ENCODE data around the gene TRIM5.
"Not testable (repeated sequence)": the region's sequence is repeated elsewhere in the genome, so short reads cannot be mapped to it uniquely, and the experiment has no call there.

TRIM5 gene, protein sequence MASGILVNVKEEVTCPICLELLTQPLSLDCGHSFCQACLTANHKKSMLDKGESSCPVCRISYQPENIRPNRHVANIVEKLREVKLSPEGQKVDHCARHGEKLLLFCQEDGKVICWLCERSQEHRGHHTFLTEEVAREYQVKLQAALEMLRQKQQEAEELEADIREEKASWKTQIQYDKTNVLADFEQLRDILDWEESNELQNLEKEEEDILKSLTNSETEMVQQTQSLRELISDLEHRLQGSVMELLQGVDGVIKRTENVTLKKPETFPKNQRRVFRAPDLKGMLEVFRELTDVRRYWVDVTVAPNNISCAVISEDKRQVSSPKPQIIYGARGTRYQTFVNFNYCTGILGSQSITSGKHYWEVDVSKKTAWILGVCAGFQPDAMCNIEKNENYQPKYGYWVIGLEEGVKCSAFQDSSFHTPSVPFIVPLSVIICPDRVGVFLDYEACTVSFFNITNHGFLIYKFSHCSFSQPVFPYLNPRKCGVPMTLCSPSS

DNA sequence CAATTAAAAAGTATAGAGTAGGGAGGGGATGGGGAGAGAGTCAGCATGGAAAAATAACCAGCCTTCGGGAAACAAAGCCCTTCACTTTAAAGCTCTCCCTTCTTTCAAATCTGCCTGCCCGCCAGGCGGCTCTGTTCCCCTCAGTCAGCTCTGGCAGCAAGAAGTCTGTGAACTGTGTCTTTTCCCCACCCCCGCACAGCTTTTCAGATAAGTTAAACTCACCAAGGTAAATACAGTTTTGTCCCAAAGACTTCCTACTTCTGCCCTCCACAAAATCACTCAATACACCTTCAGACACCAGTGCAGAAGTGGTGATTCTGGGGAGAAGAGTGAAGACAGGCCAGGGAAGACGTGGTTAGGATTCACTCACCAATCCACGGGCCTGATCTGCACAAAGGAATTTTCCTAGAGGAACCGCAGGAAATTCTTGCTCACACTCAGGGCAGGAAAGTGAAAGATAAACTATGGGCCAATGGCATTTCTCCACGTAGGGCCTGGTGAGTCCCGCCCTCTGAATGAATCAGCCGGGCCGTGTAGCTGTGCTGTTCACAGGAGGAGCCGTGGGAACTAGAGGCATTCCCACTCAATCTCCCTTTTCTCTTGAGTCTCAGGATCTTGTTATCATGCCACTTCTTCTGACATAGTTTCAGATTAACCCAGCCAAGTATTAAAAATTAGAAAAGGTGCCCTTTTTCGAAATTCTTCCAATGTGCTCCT lies at the start of gene TRIM5:
TSS of gene TRIM5 (minus strand) at position 429 of the 717 bp plus-strand sequence. CDS start 4,897 bp downstream, outside the sequence.
- DNase-seq (ENCODE audit: low spot score) = peak; percentile 81

DNA sequence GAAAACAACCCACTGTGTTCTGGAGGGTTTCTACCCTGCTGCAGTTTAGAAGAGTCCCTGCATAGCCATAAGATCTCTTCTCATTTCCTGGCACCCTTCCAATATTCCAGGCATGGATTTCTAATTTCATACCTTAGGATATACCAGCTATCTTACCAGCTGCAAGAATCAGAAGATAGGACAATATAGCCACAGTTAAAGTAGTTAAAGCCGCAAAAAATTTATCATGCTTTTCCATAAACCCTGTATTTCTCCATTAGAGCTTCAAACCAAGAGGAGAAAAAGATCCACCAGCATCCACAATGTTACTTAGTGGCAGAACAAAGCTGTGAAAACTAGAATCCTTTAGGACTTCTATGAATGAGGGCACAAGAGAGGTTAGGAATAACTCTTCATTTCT lies 42.8 kb upstream of the TRIM5 start:
- no peak for DNase-seq (ENCODE audit: low spot score)

DNA sequence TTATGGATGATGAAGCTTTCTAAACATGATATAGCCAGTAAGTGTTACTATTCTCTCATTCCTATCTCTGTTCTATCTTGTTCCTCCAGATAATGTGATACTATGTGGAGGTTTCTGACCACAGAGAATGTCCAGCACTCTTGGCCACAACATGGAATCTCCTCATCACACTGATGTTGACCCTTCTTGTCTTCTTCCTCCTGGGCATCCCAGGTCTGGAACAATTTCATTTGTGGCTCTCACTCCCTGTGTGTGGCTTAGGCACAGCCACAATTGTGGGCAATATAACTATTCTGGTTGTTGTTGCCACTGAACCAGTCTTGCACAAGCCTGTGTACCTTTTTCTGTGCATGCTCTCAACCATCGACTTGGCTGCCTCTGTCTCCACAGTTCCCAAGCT lies 41.5 kb upstream of the TRIM5 start:
- no peak for DNase-seq (ENCODE audit: low spot score)

DNA sequence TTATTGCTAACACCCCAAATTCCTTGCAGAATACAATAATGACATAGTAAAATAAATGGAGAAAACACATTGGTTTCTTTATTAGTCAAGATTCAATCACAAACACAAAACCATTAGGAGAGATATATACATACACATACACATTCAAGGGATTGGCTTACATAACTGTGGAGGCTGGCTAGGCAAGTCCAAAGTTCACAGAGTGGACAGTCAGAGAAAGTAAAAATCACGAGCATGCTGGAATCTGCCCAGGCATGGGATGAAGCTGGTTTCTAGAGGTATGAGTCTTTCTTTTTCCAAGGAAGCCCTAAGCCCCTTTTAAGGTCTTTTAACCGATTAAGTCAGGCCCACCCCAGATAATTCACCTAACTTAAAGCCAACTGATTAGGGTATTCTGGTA lies 37.7 kb upstream of the TRIM5 start:
- DNase-seq (ENCODE audit: low spot score) = no peak

DNA sequence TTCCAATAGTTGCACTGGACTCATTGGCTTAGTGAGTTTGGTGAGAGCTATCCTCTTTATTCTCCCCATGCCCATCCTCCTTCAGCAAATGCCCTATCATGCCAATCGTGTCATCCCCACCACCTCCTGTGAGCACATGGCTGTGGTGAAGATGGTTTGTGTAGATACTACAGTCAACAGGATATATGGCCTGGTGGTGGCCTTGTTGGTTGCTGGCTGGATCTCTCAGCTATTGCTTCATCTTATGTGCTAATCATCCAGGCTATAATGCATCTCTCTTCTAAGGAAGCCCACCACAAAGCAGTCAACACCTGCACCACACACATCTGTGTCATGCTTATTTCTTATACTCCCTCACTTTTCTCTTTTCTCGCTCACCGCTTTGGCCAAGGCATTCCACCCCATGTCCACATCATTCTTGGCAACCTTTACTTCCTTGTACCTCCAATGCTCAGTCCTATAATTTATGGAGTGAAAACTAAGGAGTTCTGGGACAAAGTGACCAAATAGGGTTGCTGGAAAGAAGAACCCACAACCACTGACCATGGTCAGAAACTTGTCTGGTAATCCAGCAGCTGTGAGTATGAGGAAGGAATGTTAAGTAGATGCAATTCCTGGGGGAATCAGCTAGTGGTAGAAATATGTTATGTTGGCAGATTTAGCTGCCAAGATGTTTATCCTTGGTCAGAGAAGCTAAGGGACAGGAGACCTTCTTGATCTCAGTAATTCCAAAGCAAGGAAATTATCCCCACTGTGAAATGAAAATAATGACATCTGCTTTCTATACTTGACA lies 35.0 kb upstream of the TRIM5 start:
- no peak for DNase-seq (ENCODE audit: low spot score)

DNA sequence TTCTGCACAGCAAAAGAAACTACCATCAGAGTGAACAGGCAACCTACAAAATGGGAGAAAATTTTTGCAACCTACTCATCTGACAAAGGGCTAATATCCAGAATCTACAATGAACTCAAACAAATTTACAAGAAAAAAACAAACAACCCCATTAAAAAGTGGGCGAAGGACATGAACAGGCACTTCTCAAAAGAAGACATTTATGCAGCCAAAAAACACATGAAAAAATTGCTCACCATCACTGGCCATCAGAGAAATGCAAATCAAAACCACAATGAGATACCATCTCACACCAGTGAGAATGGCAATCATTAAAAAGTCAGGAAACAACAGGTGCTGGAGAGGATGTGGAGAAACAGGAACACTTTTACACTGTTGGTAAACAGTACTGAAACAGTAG lies 31.6 kb upstream of the TRIM5 start:
- not testable (repeated sequence) for DNase-seq (ENCODE audit: low spot score)

DNA sequence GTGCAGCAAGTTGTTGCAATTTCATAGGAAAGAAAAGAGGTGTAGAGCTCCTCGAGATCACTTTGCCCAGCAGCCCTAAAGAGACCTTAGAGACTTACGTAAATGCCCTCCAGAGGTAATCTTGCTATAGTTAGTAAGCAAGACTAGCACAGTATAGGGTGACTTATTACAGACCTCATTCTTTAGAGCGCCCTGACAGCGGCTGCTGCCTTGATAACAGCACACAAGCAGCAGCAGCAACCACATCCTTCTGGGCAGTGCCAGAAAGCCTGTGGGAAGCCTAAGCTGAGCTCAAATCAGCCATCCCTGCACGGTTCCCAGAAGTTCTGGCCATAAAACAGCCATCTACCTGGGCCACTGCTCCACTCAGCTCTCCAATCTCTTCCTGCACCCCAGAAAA lies 28.8 kb upstream of the TRIM5 start:
- no peak for DNase-seq (ENCODE audit: low spot score)

DNA sequence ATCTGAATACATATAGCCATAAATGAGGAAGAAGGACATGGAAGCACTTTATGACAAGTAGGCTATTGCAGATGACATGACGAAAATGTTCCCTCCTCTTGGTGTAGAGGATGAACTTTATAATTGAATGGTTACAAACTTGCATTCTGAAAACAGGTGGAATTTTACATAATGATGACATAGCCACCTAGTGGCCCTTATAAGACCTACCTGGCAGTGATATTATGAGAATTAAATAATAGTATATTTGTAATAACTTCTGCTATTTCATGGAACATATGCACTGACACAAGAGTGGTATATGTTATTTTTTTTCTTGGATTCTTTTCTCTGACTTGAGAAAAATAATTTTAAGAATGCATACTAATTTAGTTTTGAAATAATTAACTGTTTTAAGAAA lies 27.6 kb upstream of the TRIM5 start:
- peak; percentile 28 for DNase-seq (ENCODE audit: low spot score)

DNA sequence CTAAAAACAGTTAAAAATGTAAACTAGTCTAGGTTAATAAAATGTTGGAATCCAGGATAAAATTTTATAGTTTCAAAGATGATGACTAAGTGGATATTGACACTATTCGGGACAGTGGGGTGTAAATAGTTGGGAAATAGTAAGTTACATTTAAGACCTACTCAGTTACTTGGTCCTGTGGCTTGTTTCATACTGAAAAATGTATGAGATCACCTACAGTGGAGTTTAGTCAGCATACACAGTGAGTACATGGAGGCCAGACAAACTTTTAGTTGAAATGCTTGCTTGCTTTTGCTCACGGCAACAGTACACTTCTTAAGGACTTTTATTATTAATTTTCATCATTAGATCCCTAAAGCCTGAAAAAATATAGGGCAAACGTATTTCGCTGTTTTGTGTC lies 20.8 kb upstream of the TRIM5 start:
- no peak for DNase-seq (ENCODE audit: low spot score)

DNA sequence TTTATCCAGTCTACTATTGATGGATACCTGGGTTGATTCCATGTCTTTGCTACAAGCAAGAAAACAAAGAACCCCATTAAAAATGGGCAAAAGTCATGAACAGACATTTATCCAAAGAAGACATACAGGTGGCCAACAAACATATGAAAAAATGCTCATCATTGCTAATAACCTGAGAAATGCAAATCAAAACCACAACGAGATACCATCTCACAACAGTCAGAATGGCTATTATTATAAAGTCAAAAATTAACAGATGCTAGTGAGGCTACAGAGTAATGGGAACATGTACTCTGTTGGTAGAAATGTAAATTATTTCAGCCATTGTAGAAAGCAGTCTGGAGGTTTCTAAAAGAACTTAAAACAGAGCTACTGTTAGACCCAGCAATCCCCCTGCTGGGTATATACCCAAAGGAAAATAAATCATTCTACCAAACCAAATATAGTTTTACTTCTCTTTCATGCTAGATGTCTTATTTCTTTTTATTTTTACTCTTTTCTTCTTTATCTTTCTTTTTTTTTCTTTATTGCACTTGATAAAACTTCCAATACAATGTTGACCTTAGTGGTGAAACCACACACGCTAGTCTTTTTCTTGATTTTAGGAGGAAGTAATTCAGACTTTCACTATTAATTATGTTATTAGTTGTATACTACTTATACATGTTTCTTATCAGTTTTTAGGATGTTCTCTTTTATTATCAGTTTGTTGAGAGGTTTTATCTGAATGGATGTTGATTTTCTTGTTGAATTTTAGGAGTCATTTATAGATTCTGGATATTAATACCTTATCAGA lies 19.1 kb upstream of the TRIM5 start:
- DNase-seq (ENCODE audit: low spot score) = no peak

DNA sequence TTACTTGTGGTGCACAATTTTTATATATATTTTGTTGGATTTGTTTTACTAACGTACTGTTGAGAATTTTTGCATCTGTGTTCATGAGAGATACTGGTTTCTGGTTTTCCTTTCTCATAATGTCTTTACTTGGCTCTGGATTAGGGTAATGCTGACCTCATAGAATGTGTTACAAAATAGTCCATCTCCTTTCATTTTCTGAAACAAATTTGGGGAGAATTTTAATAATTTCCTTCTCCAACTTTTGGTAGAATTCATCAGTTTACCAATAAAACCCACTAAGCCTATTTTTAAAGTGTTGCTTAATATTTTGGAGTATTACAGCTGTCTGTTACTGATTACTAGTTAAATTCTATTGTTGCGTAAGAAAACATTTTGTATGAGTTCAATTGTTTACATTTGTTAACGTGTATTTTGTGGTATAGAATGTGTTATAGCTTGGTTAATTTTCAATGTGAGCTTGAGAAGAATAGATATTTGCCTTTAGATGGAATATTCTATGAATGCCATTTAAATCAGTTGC lies 16.2 kb upstream of the TRIM5 start:
- no peak for DNase-seq (ENCODE audit: low spot score)

DNA sequence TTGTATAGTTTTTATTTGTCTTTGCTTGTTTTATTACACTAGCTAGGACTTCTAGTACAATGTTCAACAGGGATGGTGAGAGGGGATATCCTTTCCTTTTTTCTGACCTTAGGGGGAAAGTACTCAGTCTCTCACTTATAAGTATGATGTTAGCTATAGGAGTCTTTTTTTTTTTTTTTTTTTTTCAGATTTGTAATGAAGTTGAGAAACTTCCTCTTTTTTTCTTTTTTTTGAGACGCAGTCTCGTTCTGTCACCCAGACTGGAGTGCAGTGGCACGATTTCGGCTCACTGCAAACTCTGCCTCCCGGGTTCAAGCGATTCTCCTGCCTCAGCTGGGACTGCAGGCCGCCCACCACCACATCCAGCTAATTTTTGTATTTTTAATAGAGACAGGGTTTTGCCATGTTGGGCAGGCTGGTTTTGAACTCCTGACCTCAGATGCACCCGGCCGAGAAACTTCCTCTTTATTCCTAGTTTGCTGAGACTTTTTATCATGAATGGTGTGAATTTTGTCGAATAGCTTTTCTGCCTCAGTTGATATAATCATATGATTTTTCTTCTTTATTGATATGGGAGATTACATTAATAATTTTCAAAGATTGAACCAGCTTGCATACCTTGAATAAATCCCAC lies 15.7 kb upstream of the TRIM5 start:
- no peak for DNase-seq (ENCODE audit: low spot score)

DNA sequence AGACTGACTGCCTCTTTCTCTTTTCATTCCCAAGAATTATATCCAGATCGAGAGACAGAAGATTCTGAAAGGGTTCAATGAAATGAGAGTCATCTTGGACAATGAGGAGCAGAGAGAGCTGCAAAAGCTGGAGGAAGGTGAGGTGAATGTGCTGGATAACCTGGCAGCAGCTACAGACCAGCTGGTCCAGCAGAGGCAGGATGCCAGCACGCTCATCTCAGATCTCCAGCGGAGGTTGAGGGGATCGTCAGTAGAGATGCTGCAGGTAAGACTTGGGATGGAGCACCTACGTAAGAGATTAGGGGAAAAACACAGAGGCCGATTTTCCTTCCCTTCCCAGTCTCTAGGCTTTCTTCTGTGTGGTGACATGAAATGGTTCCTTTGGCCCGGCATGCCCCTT lies 13.4 kb upstream of the TRIM5 start:
- no peak for DNase-seq (ENCODE audit: low spot score)

DNA sequence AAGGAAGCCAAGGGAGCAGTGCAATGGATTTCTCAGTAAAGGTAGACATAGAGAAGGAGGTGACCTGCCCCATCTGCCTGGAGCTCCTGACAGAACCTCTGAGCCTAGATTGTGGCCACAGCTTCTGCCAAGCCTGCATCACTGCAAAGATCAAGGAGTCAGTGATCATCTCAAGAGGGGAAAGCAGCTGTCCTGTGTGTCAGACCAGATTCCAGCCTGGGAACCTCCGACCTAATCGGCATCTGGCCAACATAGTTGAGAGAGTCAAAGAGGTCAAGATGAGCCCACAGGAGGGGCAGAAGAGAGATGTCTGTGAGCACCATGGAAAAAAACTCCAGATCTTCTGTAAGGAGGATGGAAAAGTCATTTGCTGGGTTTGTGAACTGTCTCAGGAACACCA lies 11.3 kb upstream of the TRIM5 start:
- DNase-seq (ENCODE audit: low spot score) = no peak

DNA sequence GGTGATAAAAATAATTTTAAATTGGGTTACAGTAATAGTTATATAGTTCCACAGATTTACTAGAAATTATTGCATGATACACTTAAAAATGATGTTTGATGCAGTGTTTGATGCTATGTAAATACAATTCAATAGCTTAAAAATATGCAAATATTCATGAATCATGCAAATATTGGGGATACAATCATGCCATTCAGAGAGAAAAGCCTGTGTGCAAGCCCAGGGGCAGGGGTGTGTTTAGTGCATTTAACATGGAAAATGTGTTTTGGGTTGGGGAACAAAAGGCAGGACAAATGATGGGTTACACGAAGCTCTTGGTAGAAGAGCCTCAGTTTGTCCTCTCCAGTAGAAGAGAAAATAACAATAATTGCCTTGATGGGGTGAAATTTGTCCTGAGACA lies 10.7 kb upstream of the TRIM5 start:
- DNase-seq (ENCODE audit: low spot score) = no peak

DNA sequence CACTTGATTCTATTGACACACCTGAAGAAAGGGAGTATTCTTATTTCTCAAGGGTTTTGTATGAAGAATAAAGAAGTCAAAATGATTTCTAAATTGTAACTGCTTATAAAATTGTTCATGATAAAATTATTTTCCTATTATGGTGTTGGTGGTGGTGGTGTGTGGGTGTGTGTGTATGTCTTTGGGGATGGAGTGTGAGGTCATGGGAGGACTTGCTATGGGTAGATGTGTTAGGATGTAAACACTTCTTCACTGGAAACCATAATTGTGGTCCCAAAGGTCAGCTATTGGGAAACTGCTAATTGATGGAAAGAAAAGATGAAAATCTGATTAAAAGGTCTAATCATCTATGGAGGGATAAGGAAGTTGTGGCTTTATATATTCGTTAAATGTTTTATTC lies 9.8 kb upstream of the TRIM5 start:
- no peak for DNase-seq (ENCODE audit: low spot score)

DNA sequence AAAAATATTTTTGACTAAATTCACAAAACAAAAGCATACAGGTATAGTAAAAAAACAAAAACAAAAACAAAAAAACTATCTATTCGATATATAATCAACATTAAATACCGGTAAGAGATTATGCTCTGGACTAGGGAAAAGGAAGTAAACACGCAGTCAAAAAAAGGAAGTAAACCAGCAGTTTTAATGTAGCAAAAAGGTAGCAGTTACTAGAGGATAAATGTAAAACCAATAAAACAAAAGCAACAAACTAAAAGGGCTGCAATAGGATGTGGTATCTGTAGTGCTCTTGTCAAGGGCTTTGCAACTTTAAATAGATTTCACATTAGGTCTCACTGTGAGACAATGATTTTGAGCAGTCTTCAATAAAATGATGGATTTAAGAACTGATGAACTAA lies 7.1 kb upstream of the TRIM5 start:
- no peak for DNase-seq (ENCODE audit: low spot score)

DNA sequence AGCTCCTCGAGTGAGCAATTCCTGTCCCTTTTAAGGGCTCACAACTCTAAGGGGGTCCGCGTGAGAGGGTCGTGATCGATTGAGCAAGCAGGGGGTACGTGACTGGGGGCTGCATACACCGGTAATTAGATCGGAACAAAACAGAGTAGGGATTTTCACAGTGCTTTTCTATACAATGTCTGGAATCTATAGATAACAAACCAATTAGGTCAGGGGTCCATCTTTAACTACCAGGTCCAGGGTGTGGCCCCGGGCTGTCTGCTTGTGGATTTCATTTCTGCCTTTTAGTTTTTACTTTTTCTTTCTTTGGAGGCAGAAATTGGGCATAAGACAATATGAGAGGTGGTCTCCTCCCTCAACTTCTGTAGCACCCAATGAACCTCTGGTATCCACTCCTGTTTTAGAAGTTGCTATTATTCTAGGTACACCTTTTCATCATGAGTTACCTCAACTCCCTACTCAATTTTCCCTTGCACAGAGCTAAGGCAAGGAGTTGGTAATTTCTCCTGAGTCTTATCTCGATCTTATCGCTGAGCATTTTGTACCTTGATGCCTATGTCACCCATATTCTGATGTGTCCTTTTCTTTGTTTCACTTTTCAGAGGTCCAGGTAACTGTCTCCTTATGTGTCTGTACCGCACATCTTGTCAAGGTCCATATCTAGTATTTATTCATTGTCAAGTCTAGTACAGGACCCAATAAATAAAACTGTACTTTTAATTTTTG lies 6.5 kb upstream of the TRIM5 start:
- DNase-seq (ENCODE audit: low spot score) = not testable (repeated sequence)

DNA sequence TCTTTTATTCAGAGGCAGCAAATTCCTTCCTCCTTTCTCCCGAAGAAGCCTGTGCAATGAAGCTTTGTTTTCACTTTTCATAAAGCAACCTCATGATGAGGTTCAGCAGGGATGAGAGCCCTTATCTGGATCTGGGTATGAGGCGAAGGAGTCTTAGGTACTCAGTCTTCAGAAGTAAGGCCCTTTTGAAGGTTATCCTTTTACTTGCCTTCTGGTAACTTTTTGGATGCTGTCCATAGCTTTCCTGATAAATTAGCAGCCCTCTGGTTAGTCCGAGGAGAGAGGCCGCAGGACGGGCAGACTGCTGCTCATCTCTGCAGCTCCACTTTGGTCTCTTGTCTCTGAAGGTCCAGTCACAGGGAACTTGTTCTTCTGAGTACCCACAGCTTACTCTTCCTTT lies 5.9 kb upstream of the TRIM5 start:
- DNase-seq (ENCODE audit: low spot score) = no peak

DNA sequence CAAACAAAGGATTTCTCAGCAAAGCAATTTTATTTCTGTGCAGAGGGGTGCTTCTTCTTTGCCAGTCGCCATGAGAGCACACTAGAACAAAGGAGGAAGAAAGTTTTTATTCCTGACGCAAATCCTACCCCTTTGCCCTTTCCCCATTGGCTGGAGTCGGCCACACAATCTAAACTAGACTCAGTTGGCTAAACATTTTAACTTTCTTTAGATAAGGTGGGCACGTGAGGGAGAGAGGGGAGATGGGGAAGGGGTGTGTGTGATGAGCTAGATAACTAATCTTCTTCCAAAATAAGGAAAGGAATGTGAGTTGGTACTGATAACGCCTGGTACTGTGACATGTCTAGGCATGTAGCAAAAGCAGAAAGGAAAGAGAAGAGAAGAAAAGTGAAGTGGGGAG lies 5.3 kb upstream of the TRIM5 start:
- DNase-seq (ENCODE audit: low spot score) = no peak

Data from CD4-positive, alpha-beta T cell treated with Interleukin-15 for 4 hours (primary cell).